Common myeloid progenitor, CD34-positive (primary cell): Measurements from ENCODE around the gene CD7.
"Not testable (repeated sequence)": the region's sequence is repeated elsewhere in the genome, so short reads cannot be mapped to it uniquely, and the experiment has no call there.

Experiments used
- CTCF ChIA-PET: fragments of 350-600 bp; sonication (Branson Sonifier 250); formaldehyde crosslinking; loops from one replicate; lab custom pipeline; 2021; ENCODE audit warnings: antibody characterized with exemption; lab: Charles Lee
- POLR2A ChIA-PET: fragments of 350-600 bp; sonication (Branson Sonifier 250); formaldehyde crosslinking; loops from one replicate; lab custom pipeline; 2021; ENCODE audit warnings: antibody characterized with exemption; lab: Charles Lee
- DNase-seq, 3 donors: peaks; one replicate each; pipeline versions ENCODE4 v3.0.0 to v3.0.0-alpha.2; 2013
- H3K27ac ChIP-seq, 2 experiments: 1 replicate in 1 of 2; 2 replicates in 1 of 2; pipeline ENCODE4 v1.7.0; 2013; ENCODE audit warnings: inconsistent platforms in 2 of 2, low read length in 2 of 2, mild to moderate bottlenecking in 2 of 2, low read depth in 1 of 2, moderate library complexity in 1 of 2; ENCODE audit not compliant: severe bottlenecking in 2 of 2, insufficient read depth in 1 of 2, poor library complexity in 1 of 2
- H3K27me3 ChIP-seq, 5 experiments: replicated peaks in 2 of 5; 1 replicate in 3 of 5; 2 replicates in 2 of 5; pipeline versions ENCODE4 v1.6.1 to v1.7.0; 2013; ENCODE audit warnings: low read length in 4 of 5, mild to moderate bottlenecking in 2 of 5, moderate library complexity in 2 of 5, inconsistent platforms in 1 of 5; ENCODE audit not compliant: insufficient read depth in 5 of 5, control insufficient read depth in 4 of 5
- H3K36me3 ChIP-seq, 4 experiments: 1 replicate in 2 of 4; 2 replicates in 2 of 4; pipeline versions ENCODE4 v1.6.1 to v1.7.0; 2013; ENCODE audit warnings: low read length in 3 of 4, control low read depth in 1 of 4, mild to moderate bottlenecking in 1 of 4; ENCODE audit not compliant: control insufficient read depth in 4 of 4, insufficient read depth in 4 of 4
- H3K4me1 ChIP-seq, 4 experiments: 1 replicate in 3 of 4; 2 replicates in 1 of 4; pipeline versions ENCODE4 v1.6.1 to v1.7.1; 2013; ENCODE audit warnings: low read length in 3 of 4, mild to moderate bottlenecking in 3 of 4, control low read depth in 1 of 4, inconsistent platforms in 1 of 4, moderate library complexity in 1 of 4; ENCODE audit not compliant: control insufficient read depth in 4 of 4, insufficient read depth in 4 of 4; ENCODE audit errors: control extremely low read depth in 1 of 4
- H3K4me3 ChIP-seq, 7 experiments: 1 replicate in 4 of 7; 2 replicates in 3 of 7; pipeline versions ENCODE4 v1.5.1 to v1.7.0; 2013; ENCODE audit warnings: mild to moderate bottlenecking in 7 of 7, low read length in 6 of 7, moderate library complexity in 6 of 7, inconsistent platforms in 2 of 7, low read depth in 2 of 7, control low read depth in 1 of 7; ENCODE audit not compliant: insufficient read depth in 4 of 7, control insufficient read depth in 1 of 7; ENCODE audit errors: extremely low read depth in 1 of 7
- H3K9me3 ChIP-seq, 5 experiments: 1 replicate in 4 of 5; 2 replicates in 1 of 5; pipeline versions ENCODE4 v1.6.1 to v1.7.1; 2013; ENCODE audit warnings: low read length in 4 of 5, mild to moderate bottlenecking in 2 of 5, inconsistent platforms in 1 of 5, low read depth in 1 of 5, moderate library complexity in 1 of 5; ENCODE audit not compliant: control insufficient read depth in 4 of 5, insufficient read depth in 2 of 5; ENCODE audit errors: control extremely low read depth in 1 of 5
- WGBS: methylation state at CpG from one replicate; pipeline ENCODE4 v1.1.5; 2013; ENCODE audit not compliant: insufficient coverage; 5-methylcytosine and 5-hydroxymethylcytosine counted together

CD7 gene

GRCh38 chr17:82347994-82348393 is 30.6 kb upstream of the CD7 start:
- H3K27ac ChIP-seq, POLR2A ChIA-PET, DNase-seq, H3K27me3 ChIP-seq, H3K4me3 ChIP-seq, H3K9me3 ChIP-seq, CTCF ChIA-PET, H3K36me3 ChIP-seq: not testable (repeated sequence)
- H3K4me1 ChIP-seq, result peaks cover 0 to 23% (median 13%) of the 10 kb centered on the region in 4 experiments
- WGBS, result 94% methylated on average over 11 of the region's 11 CpGs

GRCh38 chr17:82346342-82347300 is 29.2 kb upstream of the CD7 start:
- Histone ChIP-seq H3K4me1 (peaks cover 0 to 19% (median 11%) of the 10 kb centered on the region in 4 experiments), H3K9me3 (no peaks in the 10 kb centered on the region), H3K27ac (no peak overlapping the region), H3K4me3 (peak overlapping the region in 4 of 7 experiments; percentile 4 to 68 (median 60)), H3K27me3 (no peaks in the 10 kb centered on the region), H3K36me3 (no peaks in the 10 kb centered on the region)
- ChIA-PET POLR2A (interaction anchor here (0.7 kb wide), 1 partner anchor 76 kb away, joined by 3 read pairs; no protein-coding TSS in a partner anchor), CTCF (interaction anchor here (0.7 to 1.6 kb wide), 7 partner anchors 17 to 111 kb away, joined by 3 to 4 read pairs (median 3); no protein-coding TSS in a partner anchor)
- peak in 2 of 3 donors; percentile 42 to 46 for DNase-seq
- 34% methylated on average over 26 of the region's 28 CpGs for WGBS

GRCh38 chr17:82345151-82345976 is 28.0 kb upstream of the CD7 start:
- POLR2A ChIA-PET, result interaction anchor here (0.6 kb wide), 1 partner anchor 92 kb away, joined by 3 read pairs; no protein-coding TSS in a partner anchor
- H3K4me1 ChIP-seq, result peaks cover 0 to 9% (median 6%) of the 10 kb centered on the region in 4 experiments
- H3K27me3 ChIP-seq, result no peaks in the 10 kb centered on the region
- 91% methylated on average over 35 of the region's 42 CpGs for WGBS
- no peak overlapping the region for H3K4me3 ChIP-seq
- DNase-seq, result peak in 1 of 3 donors; percentile 22
- CTCF ChIA-PET, result interaction anchor here (0.9 to 1.6 kb wide), 4 partner anchors 44 to 109 kb away, joined by 3 read pairs; no protein-coding TSS in a partner anchor
- no peaks in the 10 kb centered on the region for H3K9me3 ChIP-seq
- H3K36me3 ChIP-seq, result no peaks in the 10 kb centered on the region
- H3K27ac ChIP-seq, result peak overlapping the region in 1 of 2 experiments; percentile 70

- peak in 2 of 3 donors; percentile 24 to 31 for DNase-seq
- Histone ChIP-seq H3K9me3 (no peaks in the 10 kb centered on the region), H3K27ac (peak overlapping the region in 1 of 2 experiments; percentile 70), H3K36me3 (no peaks in the 10 kb centered on the region), H3K4me1 (peaks cover 0 to 9% (median 6%) of the 10 kb centered on the region in 4 experiments), H3K4me3 (no peak overlapping the region), H3K27me3 (no peaks in the 10 kb centered on the region)
- WGBS, result 87% methylated on average over 24 of the region's 24 CpGs
- CTCF ChIA-PET, result interaction anchor here (0.5 to 1.7 kb wide), 8 partner anchors 8 to 130 kb away, joined by 3 to 7 read pairs (median 3); partner anchors contain the start of gene SECTM1
- POLR2A ChIA-PET, result no interaction called here
These were observed 26.9 kb upstream of the CD7 start for GRCh38 chr17:82344175-82344907.

GRCh38 chr17:82343560-82343959 is 26.2 kb upstream of the CD7 start:
- H3K27me3 ChIP-seq, result no peaks in the 10 kb centered on the region
- ChIA-PET POLR2A (no interaction called here), CTCF (interaction anchor here (0.7 to 1.7 kb wide), 7 partner anchors 9 to 131 kb away, joined by 3 to 5 read pairs (median 3); partner anchors contain the start of gene SECTM1)
- DNase-seq, result no peak
- 100% methylated on average over 5 of the region's 5 CpGs for WGBS
- H3K4me1 ChIP-seq, result peaks cover 0 to 9% (median 6%) of the 10 kb centered on the region in 4 experiments
- no peaks in the 10 kb centered on the region for H3K36me3 ChIP-seq
- H3K9me3 ChIP-seq, result no peaks in the 10 kb centered on the region
- H3K4me3 ChIP-seq, result no peak overlapping the region
- H3K27ac ChIP-seq, result no peak overlapping the region

GRCh38 chr17:82342361-82343079 is 25.1 kb upstream of the CD7 start:
- no peak for DNase-seq
- Histone ChIP-seq H3K4me1 (peaks cover 0 to 9% (median 6%) of the 10 kb centered on the region in 4 experiments), H3K9me3 (no peaks in the 10 kb centered on the region), H3K27me3 (no peaks in the 10 kb centered on the region), H3K36me3 (no peaks in the 10 kb centered on the region), H3K27ac (no peak overlapping the region), H3K4me3 (no peak overlapping the region)
- ChIA-PET POLR2A (interaction anchor here (0.7 kb wide), 1 partner anchor 10 kb away, joined by 3 read pairs; no protein-coding TSS in a partner anchor), CTCF (interaction anchor here (0.8 to 1.7 kb wide), 5 partner anchors 8 to 14 kb away, joined by 3 to 5 read pairs (median 3); partner anchors contain the start of gene SECTM1)
- WGBS, result 94% methylated on average over 24 of the region's 28 CpGs
